Neuronal stem cell (in vitro differentiated cells): ENCODE data around the gene PAPOLA.

ENCODE experiments used
- DNase-seq: peaks from one replicate; pipeline ENCODE4 v3.0.0-alpha.2; 2013; ENCODE audit warnings: low spot score
- H2AFZ ChIP-seq: one replicate; pipeline ENCODE4 v1.6.1; 2013; ENCODE audit warnings: mild to moderate bottlenecking, low read length, inconsistent platforms
- H2AK5ac ChIP-seq: 2 replicates; pipeline ENCODE4 v1.6.1; 2013; ENCODE audit warnings: low read depth, mild to moderate bottlenecking, inconsistent platforms, low read length, moderate library complexity, mixed read lengths
- H2BK120ac ChIP-seq: 2 replicates; pipeline ENCODE4 v1.6.1; 2013; ENCODE audit warnings: low read depth, mild to moderate bottlenecking, inconsistent platforms, low read length, moderate library complexity, mixed read lengths
- H2BK12ac ChIP-seq: one replicate; pipeline ENCODE4 v1.6.1; 2013; ENCODE audit warnings: low read length, inconsistent platforms
- H2BK15ac ChIP-seq: 2 replicates; pipeline ENCODE4 v1.6.1; 2013; ENCODE audit warnings: mild to moderate bottlenecking, low read length, inconsistent platforms, mixed read lengths
- H2BK5ac ChIP-seq: one replicate; pipeline ENCODE4 v1.6.1; 2013; ENCODE audit warnings: inconsistent platforms, mild to moderate bottlenecking, low read length, moderate library complexity
- H3K14ac ChIP-seq: one replicate; pipeline ENCODE4 v1.6.1; 2013; ENCODE audit warnings: low read length, inconsistent platforms
- H3K18ac ChIP-seq: 2 replicates; pipeline ENCODE4 v1.6.1; 2013; ENCODE audit warnings: low read length, inconsistent platforms
- H3K23ac ChIP-seq: 2 replicates; pipeline ENCODE4 v1.6.1; 2013; ENCODE audit warnings: low read depth, mild to moderate bottlenecking, mixed read lengths, low read length, inconsistent platforms; ENCODE audit not compliant: poor library complexity
- H3K27ac ChIP-seq: replicated peaks from 3 replicates; pipeline ENCODE4 v1.5.1; 2013; ENCODE audit warnings: low read length, inconsistent platforms
- H3K27me3 ChIP-seq, 3 experiments: 2 replicates each; pipeline ENCODE4 v1.6.1; 2013; ENCODE audit warnings: low read length in 3 of 3, mild to moderate bottlenecking in 2 of 3, inconsistent platforms in 1 of 3, low read depth in 1 of 3, mixed read lengths in 1 of 3, moderate library complexity in 1 of 3; ENCODE audit not compliant: control insufficient read depth in 3 of 3, insufficient read depth in 3 of 3
- H3K36me3 ChIP-seq, 2 donors: replicated peaks in 1 of 2; 2 replicates each; pipeline ENCODE4 v1.6.1; 2013; ENCODE audit warnings: low read length in 2 of 2; ENCODE audit not compliant: control insufficient read depth in 2 of 2, insufficient read depth in 2 of 2
- H3K4ac ChIP-seq: 2 replicates; pipeline ENCODE4 v1.6.1; 2013; ENCODE audit warnings: inconsistent platforms, mild to moderate bottlenecking, low read length, moderate library complexity
- H3K4me1 ChIP-seq, 2 donors: 1 replicate in 1 of 2; 2 replicates in 1 of 2; pipeline ENCODE4 v1.6.1; 2013; ENCODE audit warnings: low read length in 2 of 2, low read depth in 1 of 2; ENCODE audit not compliant: control insufficient read depth in 2 of 2, insufficient read depth in 1 of 2
- H3K4me2 ChIP-seq: one replicate; pipeline ENCODE4 v1.6.1; 2013; ENCODE audit warnings: mild to moderate bottlenecking, low read length, inconsistent platforms; ENCODE audit not compliant: insufficient read depth, poor library complexity, severe bottlenecking
- H3K4me3 ChIP-seq, 2 donors: 2 replicates each; pipeline ENCODE4 v1.5.1; 2013; ENCODE audit warnings: low read length in 2 of 2, mild to moderate bottlenecking in 2 of 2, inconsistent platforms in 1 of 2, moderate library complexity in 1 of 2
- H3K79me1 ChIP-seq: one replicate; pipeline ENCODE4 v1.6.1; 2013; ENCODE audit warnings: low read depth, mild to moderate bottlenecking, inconsistent platforms, low read length, moderate library complexity
- H3K9ac ChIP-seq: one replicate; pipeline ENCODE4 v1.6.1; 2013; ENCODE audit warnings: mild to moderate bottlenecking, low read depth, low read length, inconsistent platforms; ENCODE audit not compliant: poor library complexity
- H3K9me3 ChIP-seq, 2 donors: replicated peaks in 1 of 2; 2 replicates each; pipeline versions ENCODE3 to v1.6.1; 2013; ENCODE audit warnings: low read length in 2 of 2, mild to moderate bottlenecking in 2 of 2, inconsistent platforms in 1 of 2, low read depth in 1 of 2, mixed read lengths in 1 of 2, moderate library complexity in 1 of 2; ENCODE audit not compliant: control insufficient read depth in 2 of 2, insufficient read depth in 1 of 2
- H4K8ac ChIP-seq: one replicate; pipeline ENCODE4 v1.6.1; 2013; ENCODE audit warnings: low read depth, mild to moderate bottlenecking, inconsistent platforms, low read length, moderate library complexity
- H4K91ac ChIP-seq: one replicate; pipeline ENCODE4 v1.6.1; 2013; ENCODE audit warnings: low read length, low read depth, mild to moderate bottlenecking, inconsistent platforms; ENCODE audit not compliant: poor library complexity
- WGBS, 2 donors: extraction: QIAGEN DNeasy Blood & Tissue Kit; methylation state at CpG; one replicate each; pipeline ENCODE4 v1.1.7; 2013; ENCODE audit warnings: missing lambda C conversion rate in 2 of 2, mixed read lengths in 1 of 2; ENCODE audit not compliant: insufficient read length in 2 of 2, insufficient replicate concordance in 1 of 2; ENCODE audit errors: extremely low coverage in 2 of 2; 5-methylcytosine and 5-hydroxymethylcytosine counted together

The PAPOLA gene

GRCh38 chr14:96511667-96512066 is 9.5 kb downstream of the PAPOLA start:
- H3K4me2 ChIP-seq: no peak overlapping the region
- no peak overlapping the region for H3K18ac ChIP-seq
- H3K9me3 ChIP-seq: peaks cover 0 to 9% of the 10 kb centered on the region in 2 donors
- no peak overlapping the region for H3K27ac ChIP-seq
- H3K27me3 ChIP-seq: no peaks in the 10 kb centered on the region
- H3K4me3 ChIP-seq: no peak overlapping the region
- no peak for DNase-seq
- H3K4ac ChIP-seq: no peak overlapping the region
- no peak overlapping the region for H2AK5ac ChIP-seq
- no CpG with 5 or more reads among the region's 1 CpG for WGBS, 2 donors
- no peak overlapping the region for H2BK5ac ChIP-seq
- no peak overlapping the region for H3K23ac ChIP-seq
- H4K91ac ChIP-seq: no peak overlapping the region
- H3K14ac ChIP-seq: no peak overlapping the region
- no peak overlapping the region for H3K9ac ChIP-seq
- H2BK120ac ChIP-seq: no peak overlapping the region
- no peak overlapping the region for H2BK15ac ChIP-seq
- H2AFZ ChIP-seq: no peak overlapping the region
- peaks cover 2% of the 10 kb centered on the region for H3K79me1 ChIP-seq
- H2BK12ac ChIP-seq: no peak overlapping the region
- H3K36me3 ChIP-seq: no peaks in the 10 kb centered on the region
- peaks cover 0 to 3% of the 10 kb centered on the region in 2 donors for H3K4me1 ChIP-seq
- H4K8ac ChIP-seq: no peak overlapping the region

- H3K27ac ChIP-seq: no peak overlapping the region
- H3K4me2 ChIP-seq: no peak overlapping the region
- no peak overlapping the region for H3K4me3 ChIP-seq
- H3K36me3 ChIP-seq: no peaks in the 10 kb centered on the region
- no peak overlapping the region for H2AFZ ChIP-seq
- H3K79me1 ChIP-seq: peaks cover 2% of the 10 kb centered on the region
- no peak overlapping the region for H4K8ac ChIP-seq
- H4K91ac ChIP-seq: no peak overlapping the region
- H3K9ac ChIP-seq: no peak overlapping the region
- no peak overlapping the region for H3K14ac ChIP-seq
- no peak overlapping the region for H2BK15ac ChIP-seq
- peaks cover 0 to 3% of the 10 kb centered on the region in 2 donors for H3K4me1 ChIP-seq
- H3K23ac ChIP-seq: no peak overlapping the region
- no peak overlapping the region for H2AK5ac ChIP-seq
- DNase-seq: no peak
- H3K27me3 ChIP-seq: no peaks in the 10 kb centered on the region
- H3K18ac ChIP-seq: no peak overlapping the region
- no CpG with 5 or more reads among the region's 2 CpGs for WGBS, 2 donors
- no peak overlapping the region for H3K4ac ChIP-seq
- H2BK5ac ChIP-seq: no peak overlapping the region
- H3K9me3 ChIP-seq: peaks cover 0 to 6% of the 10 kb centered on the region in 2 donors
- H2BK120ac ChIP-seq: no peak overlapping the region
- no peak overlapping the region for H2BK12ac ChIP-seq
These were observed 9.9 kb downstream of the PAPOLA start for GRCh38 chr14:96512122-96512521.

- Histone ChIP-seq H2BK15ac (no peak overlapping the region), H2BK12ac (no peak overlapping the region), H3K36me3 (no peaks in the 10 kb centered on the region), H2AFZ (no peak overlapping the region), H3K4me1 (peaks cover 0 to 3% of the 10 kb centered on the region in 2 donors), H3K9ac (no peak overlapping the region), H3K27ac (no peak overlapping the region), H2BK5ac (no peak overlapping the region), H3K79me1 (peaks cover 2% of the 10 kb centered on the region), H3K4me2 (no peak overlapping the region), H4K91ac (no peak overlapping the region), H2BK120ac (no peak overlapping the region), H2AK5ac (no peak overlapping the region), H3K9me3 (peaks cover 0 to 6% of the 10 kb centered on the region in 2 donors), H3K4me3 (no peak overlapping the region), H3K27me3 (no peaks in the 10 kb centered on the region), H3K14ac (no peak overlapping the region), H3K4ac (no peak overlapping the region), H3K18ac (no peak overlapping the region), H3K23ac (no peak overlapping the region), H4K8ac (no peak overlapping the region)
- WGBS, 2 donors: no CpG with 5 or more reads among the region's 5 CpGs
- no peak for DNase-seq
These were observed 10.6 kb downstream of the PAPOLA start for GRCh38 chr14:96512602-96513397.

GRCh38 chr14:96514694-96515093 is 12.5 kb downstream of the PAPOLA start:
- no peak overlapping the region for H2BK15ac ChIP-seq
- H3K4me1 ChIP-seq: peaks cover 0 to 3% of the 10 kb centered on the region in 2 donors
- H2AK5ac ChIP-seq: no peak overlapping the region
- WGBS, 2 donors: no CpG with 5 or more reads among the region's 3 CpGs
- no peak overlapping the region for H4K91ac ChIP-seq
- H3K9ac ChIP-seq: no peak overlapping the region
- H3K9me3 ChIP-seq: peaks cover 0 to 5% of the 10 kb centered on the region in 2 donors
- no peak overlapping the region for H3K18ac ChIP-seq
- no peaks in the 10 kb centered on the region for H3K27me3 ChIP-seq
- peaks cover 2% of the 10 kb centered on the region for H3K79me1 ChIP-seq
- no peak overlapping the region for H2BK12ac ChIP-seq
- H3K27ac ChIP-seq: no peak overlapping the region
- no peak overlapping the region for H3K4me3 ChIP-seq
- H4K8ac ChIP-seq: no peak overlapping the region
- H2AFZ ChIP-seq: no peak overlapping the region
- no peak overlapping the region for H3K4me2 ChIP-seq
- no peak overlapping the region for H3K4ac ChIP-seq
- no peak overlapping the region for H2BK120ac ChIP-seq
- no peak for DNase-seq
- no peak overlapping the region for H2BK5ac ChIP-seq
- peaks cover 0 to 4% of the 10 kb centered on the region in 2 donors for H3K36me3 ChIP-seq
- no peak overlapping the region for H3K14ac ChIP-seq
- no peak overlapping the region for H3K23ac ChIP-seq
